AG04450 (cell line): ENCODE data around the gene SSH3. TPM values are rescaled to one million over a fixed set of nuclear protein-coding genes. Genes with fewer than 3 reads are reported as not detected.

Experiments used
- CTCF ChIA-PET: fragments of 300-600, 350-600 bp; formaldehyde crosslinking; extraction: SDS; loops from one replicate; lab custom pipeline; 2022; ENCODE audit warnings: antibody characterized with exemption, inconsistent platforms; lab: Charles Lee
- POLR2A ChIA-PET: fragments of 350-600 bp; formaldehyde crosslinking; extraction: SDS; loops from one replicate; lab custom pipeline; 2021; ENCODE audit warnings: antibody characterized with exemption, inconsistent platforms; lab: Yijun Ruan, JAX
- DNase-seq: peaks from one replicate; pipeline ENCODE4 v3.0.0-alpha.2; 2011; ENCODE audit warnings: low read depth, low spot score
- H3K27ac ChIP-seq: one replicate; pipeline ENCODE4 v1.5.1; 2012; ENCODE audit warnings: low read depth, low read length, control low read depth
- H3K27me3 ChIP-seq: one replicate; pipeline ENCODE4 v1.6.0; 2012; ENCODE audit warnings: low read length; ENCODE audit not compliant: control insufficient read depth, insufficient read depth
- H3K4me3 ChIP-seq: 2 replicates; pipeline ENCODE4 v1.5.1; 2011; ENCODE audit warnings: mild to moderate bottlenecking, low read depth, low read length, control low read depth
- H3K9me3 ChIP-seq: 2 replicates; pipeline ENCODE4 v1.5.1; 2012; ENCODE audit warnings: low read length; ENCODE audit not compliant: control insufficient read depth, insufficient read depth
- polyA plus RNA-seq: library from polyadenylated mRNA; depleted of rRNA; stranded (reverse); fragments of >200 nt; gene quantifications from 2 replicates; pipeline ENCODE4 v1.2.3, GENCODE V29; 2011; rRNA removed
- small RNA-seq: library from RNA; depleted of rRNA; stranded (forward); fragments of <200 nt; gene quantifications from one replicate; pipeline ENCODE3, GENCODE V24; 2012; ENCODE audit warnings: low read depth; ENCODE audit not compliant: insufficient read length
- TF ChIP-seq, protein P1 (sequence below): IDR thresholded peaks from 2 replicates; pipeline ENCODE4 v1.5.1; 2011; ENCODE audit warnings: low read depth, low read length, control low read depth, inconsistent platforms

SSH3 gene
- polyA plus RNA-seq, 1 experiment: 16.5 TPM

DNA sequence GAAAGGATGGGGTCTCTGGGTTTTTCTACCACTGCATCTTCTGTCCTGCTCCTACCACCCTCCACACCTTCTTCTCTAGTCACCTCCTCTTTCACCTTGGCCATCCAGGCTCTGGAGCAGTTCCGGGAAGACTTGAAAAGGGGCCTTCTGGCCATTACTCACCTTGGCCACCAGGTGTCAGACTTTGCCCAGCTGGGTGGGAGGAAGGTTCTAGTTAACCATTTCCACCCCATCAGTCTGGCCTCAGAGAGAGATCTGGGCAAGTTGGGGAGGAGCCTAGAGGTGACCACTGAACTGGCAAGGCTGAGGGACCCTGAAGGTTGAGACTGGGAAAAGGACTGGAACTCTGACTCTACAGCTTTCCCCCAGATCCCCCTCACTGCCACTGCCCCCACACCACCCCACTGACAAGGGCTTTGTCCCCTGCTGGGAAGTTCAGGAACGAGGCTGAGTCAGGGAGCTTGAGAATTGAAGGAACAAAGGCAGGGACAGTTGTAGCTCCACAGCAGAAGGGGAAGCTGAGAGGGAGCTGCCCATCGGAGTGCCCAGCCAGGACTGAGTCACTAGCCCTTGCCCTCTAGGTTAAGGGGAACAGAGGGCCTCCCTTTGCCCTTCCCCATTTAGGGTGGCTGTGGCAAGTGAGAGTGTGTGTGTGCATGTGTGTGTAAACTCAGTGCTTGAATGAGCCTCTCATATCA lies 53.7 kb downstream of the SSH3 start:
- Histone ChIP-seq H3K27me3 (no peaks in the 10 kb centered on the region), H3K9me3 (no peaks in the 10 kb centered on the region; the same call in 1 of the 2 replicates), H3K4me3 (no peak overlapping the region), H3K27ac (peak overlapping the region; percentile 97)
- ChIA-PET CTCF (interaction anchor here (0.6 to 19.6 kb wide), 15 partner anchors 8 to 524 kb away, joined by 3 to 716 read pairs (median 5); partner anchors contain the start of genes CLCF1, PPP1CA and RAD9A), POLR2A (interaction anchor here (0.5 to 8.7 kb wide), 4 partner anchors 16 to 72 kb away, joined by 3 to 106 read pairs (median 20); partner anchors contain the start of gene CLCF1)
- peak; percentile 52 for DNase-seq
- TF ChIP-seq, protein P1, sequence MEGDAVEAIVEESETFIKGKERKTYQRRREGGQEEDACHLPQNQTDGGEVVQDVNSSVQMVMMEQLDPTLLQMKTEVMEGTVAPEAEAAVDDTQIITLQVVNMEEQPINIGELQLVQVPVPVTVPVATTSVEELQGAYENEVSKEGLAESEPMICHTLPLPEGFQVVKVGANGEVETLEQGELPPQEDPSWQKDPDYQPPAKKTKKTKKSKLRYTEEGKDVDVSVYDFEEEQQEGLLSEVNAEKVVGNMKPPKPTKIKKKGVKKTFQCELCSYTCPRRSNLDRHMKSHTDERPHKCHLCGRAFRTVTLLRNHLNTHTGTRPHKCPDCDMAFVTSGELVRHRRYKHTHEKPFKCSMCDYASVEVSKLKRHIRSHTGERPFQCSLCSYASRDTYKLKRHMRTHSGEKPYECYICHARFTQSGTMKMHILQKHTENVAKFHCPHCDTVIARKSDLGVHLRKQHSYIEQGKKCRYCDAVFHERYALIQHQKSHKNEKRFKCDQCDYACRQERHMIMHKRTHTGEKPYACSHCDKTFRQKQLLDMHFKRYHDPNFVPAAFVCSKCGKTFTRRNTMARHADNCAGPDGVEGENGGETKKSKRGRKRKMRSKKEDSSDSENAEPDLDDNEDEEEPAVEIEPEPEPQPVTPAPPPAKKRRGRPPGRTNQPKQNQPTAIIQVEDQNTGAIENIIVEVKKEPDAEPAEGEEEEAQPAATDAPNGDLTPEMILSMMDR: peak; percentile 95

DNA sequence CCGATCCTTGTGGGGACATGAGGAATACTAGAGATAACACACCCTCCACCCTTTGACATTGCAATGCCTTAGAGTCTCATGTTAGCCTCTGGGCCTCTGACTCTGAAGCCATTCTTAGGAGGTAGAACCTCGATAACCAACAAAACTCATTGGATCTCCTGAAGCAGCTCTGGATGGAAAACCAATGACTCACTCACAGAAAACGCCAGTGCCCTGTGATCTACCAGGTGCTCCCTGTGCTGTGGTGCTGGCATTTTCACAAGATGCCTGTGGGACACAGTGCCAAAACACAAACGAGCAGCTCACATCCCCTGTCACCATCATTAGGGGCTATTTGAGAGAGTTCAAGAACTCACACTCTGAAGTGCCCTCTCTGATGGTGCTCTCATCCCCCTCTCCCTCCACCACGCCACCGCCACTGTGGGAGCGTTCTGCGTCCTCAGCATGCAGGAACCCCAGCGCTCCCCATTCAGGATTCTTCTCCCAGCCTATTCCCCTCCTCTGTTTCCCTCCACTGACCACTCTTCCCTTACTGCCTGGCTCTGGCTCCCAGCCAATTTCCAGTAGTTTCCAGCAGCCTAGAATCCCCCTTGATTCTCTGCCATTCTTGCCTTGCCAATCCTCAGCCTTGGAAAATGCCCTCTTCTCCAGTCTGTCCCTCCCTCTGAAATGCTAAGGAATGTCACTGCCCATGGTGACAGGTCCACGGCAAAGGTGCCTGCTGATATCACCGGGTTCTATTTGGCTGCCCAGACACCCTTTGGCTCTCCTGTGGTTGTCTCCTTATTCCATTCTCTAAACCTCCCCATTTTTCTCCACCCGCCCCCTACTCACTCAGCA lies 54.7 kb downstream of the SSH3 start:
- TF ChIP-seq, protein P1: no peak
- ChIA-PET POLR2A (interaction anchor here (3.2 to 8.7 kb wide), 2 partner anchors 15 to 22 kb away, joined by 24 to 106 read pairs; partner anchors contain the start of gene CLCF1), CTCF (interaction anchor here (0.6 to 19.6 kb wide), 7 partner anchors 9 to 236 kb away, joined by 4 to 716 read pairs (median 9); partner anchors contain the start of genes CLCF1, PPP1CA and RAD9A)
- H3K27me3 ChIP-seq: no peaks in the 10 kb centered on the region
- no peaks in the 10 kb centered on the region for H3K9me3 ChIP-seq
- peak overlapping the region; percentile 32 for H3K27ac ChIP-seq
- no peak overlapping the region for H3K4me3 ChIP-seq
- DNase-seq: no peak

Small RNAs within 50 kb of the gene (small RNA-seq; reads per million reads assigned to genes)
- gene RN7SKP239: not detected

Other genes starting within 250 kb of the SSH3 start
- gene RHOD, start 246.7 kb upstream of the SSH3 start, polyA plus RNA-seq: 12.9 and 16.9 TPM in 2 replicates
- gene KDM2A, start 184.3 kb upstream of the SSH3 start, polyA plus RNA-seq: 52.2 and 53.0 TPM in 2 replicates
- gene GRK2, start 37.1 kb upstream of the SSH3 start, polyA plus RNA-seq: 17.3 and 20.2 TPM in 2 replicates
- 14.4 and 18.4 TPM in 2 replicates for gene ANKRD13D, start 14.2 kb upstream of the SSH3 start, polyA plus RNA-seq
- gene POLD4, start 50.0 kb downstream of the SSH3 start, polyA plus RNA-seq: 45.9 and 70.6 TPM in 2 replicates
- gene CLCF1, start 70.1 kb downstream of the SSH3 start, polyA plus RNA-seq: 11.4 and 12.4 TPM in 2 replicates
- 3.2 and 4.1 TPM in 2 replicates for gene RAD9A, start 88.5 kb downstream of the SSH3 start, polyA plus RNA-seq
- gene PPP1CA, start 98.3 kb downstream of the SSH3 start, polyA plus RNA-seq: 116 and 140 TPM in 2 replicates
- gene TBC1D10C, start 100.6 kb downstream of the SSH3 start, polyA plus RNA-seq: not detected in 2 replicates
- gene CARNS1, start 112.1 kb downstream of the SSH3 start, polyA plus RNA-seq: 0.07 and 0.09 TPM in 2 replicates
- 36.0 and 37.7 TPM in 2 replicates for gene RPS6KB2, start 125.0 kb downstream of the SSH3 start, polyA plus RNA-seq
- gene PTPRCAP, start 134.2 kb downstream of the SSH3 start, polyA plus RNA-seq: 0.07 and 0.12 TPM in 2 replicates
- gene CORO1B, start 139.9 kb downstream of the SSH3 start, polyA plus RNA-seq: 69.8 and 96.0 TPM in 2 replicates
- gene GPR152, start 149.2 kb downstream of the SSH3 start, polyA plus RNA-seq: not detected in 2 replicates
- gene CABP4, start 151.8 kb downstream of the SSH3 start, polyA plus RNA-seq: not detected in 2 replicates
- 14.7 and 22.5 TPM in 2 replicates for gene TMEM134, start 165.7 kb downstream of the SSH3 start, polyA plus RNA-seq
- 55.3 and 75.7 TPM in 2 replicates for gene AIP, start 179.5 kb downstream of the SSH3 start, polyA plus RNA-seq
- 6.4 and 8.6 TPM in 2 replicates for gene PITPNM1, start 201.8 kb downstream of the SSH3 start, polyA plus RNA-seq
- gene CDK2AP2, start 204.6 kb downstream of the SSH3 start, polyA plus RNA-seq: 11.7 and 17.2 TPM in 2 replicates
- gene CABP2, start 219.9 kb downstream of the SSH3 start, polyA plus RNA-seq: not detected in 2 replicates